ENCODE results near the gene ANKS1B.

DNA sequence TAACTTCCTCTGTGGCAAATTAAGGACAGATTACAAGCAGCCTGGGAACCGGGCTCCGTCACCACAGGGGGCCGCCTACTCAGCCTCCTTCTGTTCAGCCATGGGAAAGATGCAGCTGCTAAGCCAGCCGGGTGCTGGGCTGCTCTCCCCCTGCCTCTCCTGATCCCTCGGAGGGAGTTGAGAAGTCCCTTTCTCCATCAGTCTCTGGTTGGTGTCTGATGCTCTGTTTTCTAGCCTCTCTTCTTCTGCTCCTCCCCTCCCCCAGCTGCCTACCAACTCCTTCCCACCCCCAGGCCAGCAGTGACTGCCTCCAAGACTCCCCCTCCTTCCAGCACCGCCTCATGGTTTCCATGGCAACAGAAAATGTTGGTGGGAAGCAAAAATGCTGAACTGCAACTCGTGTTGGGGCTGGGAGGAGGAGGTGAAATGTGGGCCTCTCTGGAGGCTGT is 853.0 kb downstream of the ANKS1B start:
- TF ChIP-seq, protein P1, sequence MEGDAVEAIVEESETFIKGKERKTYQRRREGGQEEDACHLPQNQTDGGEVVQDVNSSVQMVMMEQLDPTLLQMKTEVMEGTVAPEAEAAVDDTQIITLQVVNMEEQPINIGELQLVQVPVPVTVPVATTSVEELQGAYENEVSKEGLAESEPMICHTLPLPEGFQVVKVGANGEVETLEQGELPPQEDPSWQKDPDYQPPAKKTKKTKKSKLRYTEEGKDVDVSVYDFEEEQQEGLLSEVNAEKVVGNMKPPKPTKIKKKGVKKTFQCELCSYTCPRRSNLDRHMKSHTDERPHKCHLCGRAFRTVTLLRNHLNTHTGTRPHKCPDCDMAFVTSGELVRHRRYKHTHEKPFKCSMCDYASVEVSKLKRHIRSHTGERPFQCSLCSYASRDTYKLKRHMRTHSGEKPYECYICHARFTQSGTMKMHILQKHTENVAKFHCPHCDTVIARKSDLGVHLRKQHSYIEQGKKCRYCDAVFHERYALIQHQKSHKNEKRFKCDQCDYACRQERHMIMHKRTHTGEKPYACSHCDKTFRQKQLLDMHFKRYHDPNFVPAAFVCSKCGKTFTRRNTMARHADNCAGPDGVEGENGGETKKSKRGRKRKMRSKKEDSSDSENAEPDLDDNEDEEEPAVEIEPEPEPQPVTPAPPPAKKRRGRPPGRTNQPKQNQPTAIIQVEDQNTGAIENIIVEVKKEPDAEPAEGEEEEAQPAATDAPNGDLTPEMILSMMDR (IDR thresholded peaks at IDR 0.05), result no peak
- no peak for TF ChIP-seq POLR2A (IDR thresholded peaks at IDR 0.05)
